NCI-H2171 (cell line): ENCODE results near the gene RPS6KL1.

Experiments
- DNase-seq: peaks from one replicate; lab custom pipeline; 2025; lab: John Stamatoyannopoulos, UW

Gene RPS6KL1

GRCh38 chr14:74912111-74912510, 10.9 kb downstream of the RPS6KL1 start:
- no peak for DNase-seq

DNA sequence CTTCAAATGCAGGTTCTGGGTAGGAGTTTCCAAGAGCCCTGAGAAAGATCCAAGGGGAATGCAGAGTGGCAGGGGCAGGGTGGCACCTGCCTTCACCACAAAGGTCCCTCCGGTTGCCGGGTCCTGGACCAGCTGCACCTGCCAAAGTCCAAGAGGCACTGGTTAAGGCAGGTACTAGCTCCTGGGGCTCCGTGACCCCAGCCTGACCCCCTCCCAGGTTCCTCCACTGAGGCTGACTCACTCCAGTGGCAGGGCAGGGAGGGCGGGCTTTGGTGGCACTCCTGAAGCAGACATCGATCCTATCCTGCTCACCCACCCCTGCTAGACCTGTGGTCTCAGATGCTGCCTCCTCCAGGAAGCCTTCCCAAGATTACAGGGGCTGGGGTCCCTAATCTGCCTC, 11.4 kb downstream of the RPS6KL1 start:
- no peak for DNase-seq

DNA sequence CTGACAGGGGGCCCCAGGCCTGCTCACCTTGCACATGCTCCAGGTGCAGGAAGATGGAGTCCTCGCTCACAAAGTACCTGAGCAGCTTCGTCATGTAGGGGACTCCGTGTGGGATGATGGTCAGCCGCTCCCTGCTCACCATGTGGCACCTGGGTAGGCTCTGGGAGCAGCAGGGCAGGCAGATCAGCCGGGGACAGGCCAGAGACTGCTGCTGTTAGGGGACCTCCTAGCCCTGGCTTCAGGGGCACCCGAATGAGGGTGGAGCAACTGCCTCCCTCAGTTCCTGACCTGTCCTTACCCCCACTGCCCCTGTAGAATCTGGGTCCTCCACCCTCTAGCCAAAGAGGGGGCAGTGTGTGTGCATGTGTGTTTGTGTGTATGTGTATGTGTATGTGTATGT, 11.8 kb downstream of the RPS6KL1 start:
- DNase-seq = no peak

- no peak for DNase-seq
These were observed 12.5 kb downstream of the RPS6KL1 start for GRCh38 chr14:74910556-74910955.

GRCh38 chr14:74909911-74910310, 13.1 kb downstream of the RPS6KL1 start:
- no peak for DNase-seq

- no peak for DNase-seq
These were observed 13.6 kb downstream of the RPS6KL1 start for GRCh38 chr14:74909501-74909900.

DNA sequence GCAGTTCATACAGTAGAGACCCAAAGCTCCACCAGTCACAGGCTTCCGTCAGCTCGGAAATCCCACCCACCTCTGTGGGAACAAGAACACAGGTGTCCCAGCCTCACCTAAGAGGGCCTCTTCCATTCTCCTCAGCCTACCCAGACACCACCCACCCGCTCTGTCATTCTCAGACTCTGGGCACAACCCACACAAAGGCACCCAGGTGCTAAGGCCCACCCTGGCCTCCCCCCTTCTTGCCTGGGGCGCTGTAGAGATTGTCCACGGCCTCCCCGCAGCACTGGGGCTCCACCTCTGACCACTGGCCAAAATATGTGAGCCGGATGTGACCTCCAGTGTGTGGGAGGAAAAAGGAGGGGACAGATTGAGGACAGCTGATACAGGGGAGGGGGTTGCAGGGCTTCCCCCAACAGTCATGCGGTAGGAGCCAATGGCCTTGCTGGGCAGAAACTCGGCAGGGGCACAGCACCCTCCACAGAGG, 14.2 kb downstream of the RPS6KL1 start:
- no peak for DNase-seq

DNA sequence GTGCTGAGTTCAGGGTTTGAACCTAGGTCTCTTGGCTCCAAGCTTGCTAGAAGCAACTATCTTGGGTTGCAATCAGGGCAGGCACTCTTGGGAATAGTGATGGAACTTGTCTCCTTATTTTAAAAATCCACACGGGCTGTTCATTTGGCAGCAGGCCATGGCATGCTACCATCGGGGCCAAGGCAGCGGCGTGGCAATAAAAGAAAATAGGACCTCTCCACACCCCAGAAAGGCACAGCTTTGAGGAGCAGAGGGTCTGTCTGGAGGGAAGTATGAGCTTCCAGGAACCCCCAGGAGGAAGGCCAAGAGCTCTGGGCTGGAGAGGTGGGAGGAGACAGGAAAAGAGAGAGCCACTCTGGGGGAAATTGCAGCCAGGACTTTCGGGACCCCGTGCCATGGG, 15.3 kb downstream of the RPS6KL1 start:
- DNase-seq = peak; percentile 62

DNA sequence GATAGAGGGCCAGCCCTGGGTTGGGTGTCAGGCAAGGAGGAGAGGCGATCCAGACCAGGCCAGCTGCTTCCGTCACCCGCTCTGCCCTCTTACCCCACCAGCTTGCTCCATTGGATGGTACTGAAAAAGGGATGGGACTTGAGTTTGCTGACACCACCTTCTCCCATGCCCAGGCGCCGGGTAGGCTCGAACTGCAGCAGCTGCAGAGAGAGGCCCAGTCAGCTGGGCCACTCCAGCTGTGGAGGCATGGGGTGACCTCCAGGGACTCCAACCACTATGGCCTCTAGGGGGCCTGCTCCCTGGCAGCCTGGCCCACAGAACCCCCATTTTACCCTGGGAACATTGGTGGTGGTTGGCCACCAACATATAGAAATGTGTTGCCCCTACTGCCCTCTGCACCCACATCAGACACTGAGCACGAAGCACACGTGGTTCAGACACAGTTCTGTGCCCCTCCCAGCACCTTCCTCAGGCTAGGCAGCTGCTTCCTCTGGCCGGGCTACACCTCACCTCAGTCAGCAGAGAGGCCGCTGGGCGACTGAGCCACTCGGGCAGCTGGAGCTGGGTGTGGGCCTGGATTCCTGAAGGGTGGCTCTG, 16.0 kb downstream of the RPS6KL1 start:
- no peak for DNase-seq

- DNase-seq = no peak
These were observed 17.4 kb downstream of the RPS6KL1 start for GRCh38 chr14:74905595-74906142.

GRCh38 chr14:74904635-74905503, 18.2 kb downstream of the RPS6KL1 start:
- no peak for DNase-seq

GRCh38 chr14:74902941-74903705, 19.9 kb downstream of the RPS6KL1 start:
- DNase-seq = no peak

DNA sequence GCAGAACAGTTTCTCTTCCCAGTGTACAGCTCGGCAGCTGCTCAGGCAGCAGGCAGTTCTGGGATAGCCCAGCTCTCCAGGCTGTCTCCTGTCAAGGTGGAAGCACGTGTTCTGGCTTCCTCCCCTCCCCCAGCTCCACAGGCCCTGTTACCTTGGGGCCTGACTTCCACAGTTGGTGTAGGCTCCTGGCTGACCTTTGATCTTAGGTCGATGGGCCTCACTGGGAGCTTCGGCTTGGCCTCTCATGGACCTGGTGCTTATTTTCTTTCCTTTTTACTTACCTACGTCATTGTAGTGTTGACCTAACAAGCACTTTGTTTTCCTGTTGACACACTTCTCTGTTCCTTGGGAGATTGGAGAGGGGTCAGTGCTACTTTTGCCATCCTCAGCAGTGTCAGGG, 24.4 kb downstream of the RPS6KL1 start:
- DNase-seq = no peak

- no peak for DNase-seq
These were observed 25.0 kb downstream of the RPS6KL1 start for GRCh38 chr14:74898083-74898482.

- no peak for DNase-seq
These were observed 25.4 kb downstream of the RPS6KL1 start for GRCh38 chr14:74897642-74898041.

GRCh38 chr14:74896400-74896799, 26.7 kb downstream of the RPS6KL1 start:
- no peak for DNase-seq

DNA sequence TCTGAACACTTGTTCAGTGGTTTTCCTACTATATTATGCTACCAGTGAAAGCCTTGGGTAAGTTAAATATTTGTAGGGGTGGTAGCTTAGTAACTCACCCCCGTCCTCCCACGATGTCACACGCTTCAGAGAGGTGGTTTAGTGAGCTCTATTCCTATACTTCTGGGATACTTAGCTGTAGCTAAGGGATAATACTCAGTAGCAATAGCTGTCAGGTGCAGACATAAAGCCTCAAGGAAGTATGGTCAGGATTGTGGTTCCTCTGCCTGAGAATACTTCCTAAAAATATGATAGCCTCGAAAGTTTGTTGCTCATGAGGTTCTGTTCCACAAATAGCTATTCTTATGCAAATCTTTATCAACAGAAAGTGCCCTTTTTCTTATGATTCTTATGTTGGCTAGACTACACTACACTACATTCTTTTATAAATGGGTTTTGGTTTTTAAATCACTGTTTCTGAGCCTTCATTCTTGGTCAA, 29.4 kb downstream of the RPS6KL1 start:
- no peak for DNase-seq

GRCh38 chr14:74892745-74893144, 30.3 kb downstream of the RPS6KL1 start:
- no peak for DNase-seq

DNA sequence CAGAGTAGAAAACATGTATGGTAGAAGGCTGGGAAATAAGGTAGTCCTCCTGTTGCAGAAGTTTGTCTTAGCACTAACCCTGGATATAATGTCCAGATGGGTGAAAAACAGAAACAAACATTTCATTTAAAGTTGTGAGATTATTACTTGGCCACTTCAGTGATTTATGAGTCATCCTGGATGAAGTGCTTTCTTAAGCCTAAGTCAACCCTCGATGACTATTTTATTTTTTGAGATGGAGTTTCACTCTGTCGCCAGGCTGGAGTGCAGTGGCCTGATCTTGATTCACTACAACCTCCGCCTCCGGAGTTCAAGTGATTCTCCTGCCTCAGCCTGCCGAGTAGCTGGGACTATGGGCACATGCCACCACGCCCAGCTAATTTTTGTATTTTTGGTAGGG, 31.2 kb downstream of the RPS6KL1 start:
- DNase-seq = no peak

GRCh38 chr14:74890262-74890661, 32.8 kb downstream of the RPS6KL1 start:
- no peak for DNase-seq

GRCh38 chr14:74888164-74889158, 34.6 kb downstream of the RPS6KL1 start:
- no peak for DNase-seq
